Breast epithelium (tissue), 4 donors: ENCODE results near the gene PHF12. TPM values are rescaled to one million over a fixed set of nuclear protein-coding genes. Genes with fewer than 3 reads are reported as not detected.

Source experiments
- DNase-seq, 2 donors: peaks; one replicate each; pipeline ENCODE4 v3.0.0-alpha.2; 2019; ENCODE audit warnings: low spot score in 2 of 2
- H3K27ac ChIP-seq, 2 donors: fragments of 200-600 bp; sonication (generic) in 1 of 2; one replicate each; pipeline ENCODE4 v1.5.1; 2016 to 2019; ENCODE audit warnings: mild to moderate bottlenecking in 1 of 2
- H3K27me3 ChIP-seq, 2 donors: fragments of 200-600 bp; sonication (generic) in 1 of 2; one replicate each; pipeline versions ENCODE4 v1.5.1 to v1.6.0; 2017 to 2019; ENCODE audit warnings: control low read depth in 1 of 2, mild to moderate bottlenecking in 1 of 2
- H3K36me3 ChIP-seq: fragments of 200-600 bp; one replicate; pipeline ENCODE4 v1.5.1; 2019
- H3K4me1 ChIP-seq, 2 donors: fragments of 200-600 bp; sonication (generic); one replicate each; pipeline ENCODE4 v1.5.1; 2016 to 2019; ENCODE audit warnings: control low read depth in 1 of 2
- H3K4me3 ChIP-seq, 3 donors: fragments of 200-600 bp; sonication (generic); 1 replicate in 2 of 3; 2 replicates in 1 of 3; pipeline ENCODE4 v1.5.1; 2016 to 2019; ENCODE audit warnings: mild to moderate bottlenecking in 3 of 3, moderate library complexity in 2 of 3
- H3K9me3 ChIP-seq, 2 donors: fragments of 200-600 bp; sonication (generic) in 1 of 2; one replicate each; pipeline ENCODE4 v1.5.1; 2016 to 2019; ENCODE audit warnings: control low read depth in 1 of 2
- POLR2A ChIP-seq: fragments of 450-650 bp; IDR thresholded peaks from one replicate; pipeline ENCODE4 v1.6.1; 2016; ENCODE audit warnings: antibody characterized with exemption, mild to moderate bottlenecking, moderate library complexity
- POLR2AphosphoS5 ChIP-seq, 3 donors: sonication (generic); formaldehyde crosslinking; IDR thresholded peaks; one replicate each; pipeline ENCODE4 v1.6.1; 2017; ENCODE audit warnings: antibody characterized with exemption in 3 of 3
- intact Hi-C: fragments of 100-400 bp; cut with DNase I; formaldehyde crosslinking; loops from one replicate; pipeline ENCODE4 v1.15.1; 2023; ENCODE audit warnings: low total_unique reads
- total RNA-seq, 3 donors: library from RNA; depleted of rRNA; stranded (reverse); fragments of >200 nt; gene quantifications; one replicate each; pipeline ENCODE4 v1.1.0, GENCODE V29; 2016
- TF ChIP-seq, protein P1 (sequence below), 3 donors: fragments of 450-650 bp; IDR thresholded peaks; one replicate each; pipeline ENCODE4 v1.5.1; 2016 to 2017; ENCODE audit warnings: antibody characterized with exemption in 3 of 3, mild to moderate bottlenecking in 3 of 3, moderate library complexity in 3 of 3

Gene PHF12
- total RNA-seq, 3 donors from 2014 or later = 32.2 to 42.9 (median 40.3) TPM

GRCh38 chr17:28917029-28917428, 34.3 kb downstream of the PHF12 start:
- H3K36me3 ChIP-seq = peaks cover 6% of the 10 kb centered on the region
- peak overlapping the region; percentile 49 to 50 for H3K27ac ChIP-seq
- no peak overlapping the region for H3K4me3 ChIP-seq
- no peaks in the 10 kb centered on the region for H3K27me3 ChIP-seq
- TF ChIP-seq POLR2A (no peak), POLR2AphosphoS5 (IDR thresholded peaks at IDR 0.05) (no peak)
- TF ChIP-seq, protein P1, sequence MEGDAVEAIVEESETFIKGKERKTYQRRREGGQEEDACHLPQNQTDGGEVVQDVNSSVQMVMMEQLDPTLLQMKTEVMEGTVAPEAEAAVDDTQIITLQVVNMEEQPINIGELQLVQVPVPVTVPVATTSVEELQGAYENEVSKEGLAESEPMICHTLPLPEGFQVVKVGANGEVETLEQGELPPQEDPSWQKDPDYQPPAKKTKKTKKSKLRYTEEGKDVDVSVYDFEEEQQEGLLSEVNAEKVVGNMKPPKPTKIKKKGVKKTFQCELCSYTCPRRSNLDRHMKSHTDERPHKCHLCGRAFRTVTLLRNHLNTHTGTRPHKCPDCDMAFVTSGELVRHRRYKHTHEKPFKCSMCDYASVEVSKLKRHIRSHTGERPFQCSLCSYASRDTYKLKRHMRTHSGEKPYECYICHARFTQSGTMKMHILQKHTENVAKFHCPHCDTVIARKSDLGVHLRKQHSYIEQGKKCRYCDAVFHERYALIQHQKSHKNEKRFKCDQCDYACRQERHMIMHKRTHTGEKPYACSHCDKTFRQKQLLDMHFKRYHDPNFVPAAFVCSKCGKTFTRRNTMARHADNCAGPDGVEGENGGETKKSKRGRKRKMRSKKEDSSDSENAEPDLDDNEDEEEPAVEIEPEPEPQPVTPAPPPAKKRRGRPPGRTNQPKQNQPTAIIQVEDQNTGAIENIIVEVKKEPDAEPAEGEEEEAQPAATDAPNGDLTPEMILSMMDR (IDR thresholded peaks at IDR 0.05) = no peak
- H3K9me3 ChIP-seq = no peaks in the 10 kb centered on the region
- DNase-seq = no peak
- intact Hi-C loops = no loop called here
- H3K4me1 ChIP-seq = no peaks in the 10 kb centered on the region

DNA sequence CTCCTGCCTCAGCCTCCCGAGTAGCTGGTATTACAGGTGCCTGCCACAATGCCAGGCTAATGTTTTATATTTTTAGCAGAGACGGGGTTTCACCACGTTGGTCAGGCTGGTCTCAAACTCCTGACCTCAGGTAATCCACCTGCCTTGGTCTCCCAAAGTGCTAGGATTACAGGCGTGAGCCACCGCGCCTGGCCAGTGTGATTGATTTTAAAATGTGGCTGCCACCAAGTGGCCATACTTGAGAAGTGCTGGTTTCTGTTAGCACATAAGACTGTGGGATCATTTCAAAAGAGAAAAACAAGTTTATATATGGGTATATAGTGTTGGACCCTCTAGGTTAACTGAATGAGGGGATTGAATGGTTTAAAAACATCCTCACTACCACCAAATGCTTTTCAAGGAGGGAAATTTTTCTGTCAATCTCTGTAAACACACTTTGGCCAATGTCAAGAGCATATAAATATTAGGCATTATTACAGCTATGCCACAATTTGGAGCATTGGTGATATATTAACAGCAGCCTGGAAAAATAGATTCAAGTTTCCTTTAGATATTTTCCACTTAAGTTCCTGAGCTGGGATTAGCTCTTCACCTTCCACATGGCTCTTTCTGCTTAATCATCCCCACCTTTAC, 34.9 kb downstream of the PHF12 start:
- Histone ChIP-seq H3K9me3 (no peaks in the 10 kb centered on the region), H3K36me3 (peaks cover 6% of the 10 kb centered on the region), H3K4me1 (no peaks in the 10 kb centered on the region), H3K27ac (peak overlapping the region in 1 of 2 donors; percentile 50), H3K4me3 (no peak overlapping the region), H3K27me3 (no peaks in the 10 kb centered on the region)
- no peak for DNase-seq
- TF ChIP-seq, protein P1 (IDR thresholded peaks at IDR 0.05) = peak; percentile 53 to 69 (median 69)
- no peak for TF ChIP-seq POLR2AphosphoS5 (IDR thresholded peaks at IDR 0.05)
- no peak for TF ChIP-seq POLR2A
- intact Hi-C loops = no loop called here

DNA sequence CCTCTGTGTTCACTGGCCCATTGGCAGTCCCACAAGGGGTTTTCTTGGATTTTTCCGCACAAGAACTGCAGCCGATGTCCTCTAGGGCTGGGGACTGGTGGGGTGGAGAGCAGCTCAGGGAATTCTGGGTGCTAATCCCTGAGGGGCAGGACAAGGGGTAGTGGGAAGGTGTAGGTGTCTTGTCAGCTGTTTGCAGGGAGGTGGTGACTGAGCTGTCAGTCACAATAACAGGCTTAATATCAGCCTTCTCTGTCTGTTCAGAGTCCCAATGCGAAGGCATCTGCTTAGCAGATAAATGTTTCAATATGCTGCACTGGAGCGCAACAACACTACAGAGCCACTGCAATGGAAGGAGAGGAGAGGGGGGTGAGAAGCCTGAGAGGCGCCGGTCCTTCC, 38.4 kb downstream of the PHF12 start:
- TF ChIP-seq POLR2A (no peak), POLR2AphosphoS5 (IDR thresholded peaks at IDR 0.05) (no peak)
- TF ChIP-seq, protein P1 (IDR thresholded peaks at IDR 0.05) = no peak
- H3K4me1 ChIP-seq = peaks cover 0 to 3% of the 10 kb centered on the region in 2 donors

DNA sequence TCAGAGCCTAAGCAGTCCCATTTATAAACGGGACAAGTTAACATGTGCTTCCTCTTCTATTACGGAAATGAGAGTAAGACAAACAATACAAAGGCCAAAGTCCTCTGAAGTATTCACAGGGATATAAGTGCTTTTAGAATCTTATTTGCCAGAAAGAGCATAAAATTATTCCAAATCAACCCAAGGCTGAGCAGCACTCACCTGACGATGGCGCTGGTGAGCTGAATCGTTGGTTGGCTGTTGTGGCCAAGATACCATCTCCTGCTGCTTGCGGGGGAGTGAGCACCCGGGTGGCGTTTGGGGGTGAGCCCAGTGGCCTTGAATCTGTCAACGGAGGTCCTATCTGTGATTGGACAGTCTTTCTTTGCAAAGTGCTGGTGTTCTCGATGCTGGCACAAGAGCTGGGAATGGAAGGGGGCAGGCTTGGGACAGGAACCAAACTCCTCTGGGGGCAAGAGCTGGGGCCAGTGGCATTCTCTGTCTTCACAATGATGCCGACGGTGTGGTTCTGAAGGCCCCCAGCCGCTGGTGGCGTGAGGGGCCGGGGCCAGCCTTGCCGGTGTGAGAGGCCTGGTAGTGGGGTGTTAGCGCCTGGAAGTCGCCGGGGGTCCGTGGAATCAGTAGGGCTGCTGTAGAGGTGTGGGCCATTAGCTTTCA, 38.9 kb downstream of the PHF12 start:
- TF ChIP-seq POLR2AphosphoS5 (IDR thresholded peaks at IDR 0.05) = no peak
- TF ChIP-seq POLR2A = no peak
- TF ChIP-seq, protein P1 (IDR thresholded peaks at IDR 0.05) = no peak
- H3K27ac ChIP-seq = peak overlapping the region in 1 of 2 donors; percentile 13
- peaks cover 5% of the 10 kb centered on the region for H3K36me3 ChIP-seq
- peaks cover 0 to 3% of the 10 kb centered on the region in 2 donors for H3K4me1 ChIP-seq
- no peak overlapping the region for H3K4me3 ChIP-seq
- no peaks in the 10 kb centered on the region for H3K9me3 ChIP-seq
- H3K27me3 ChIP-seq = no peaks in the 10 kb centered on the region
- intact Hi-C loops = no loop called here
- no peak for DNase-seq

More for the DNA sequence above, 38.4 kb downstream of the PHF12 start:
- H3K9me3 ChIP-seq = no peaks in the 10 kb centered on the region
- H3K27me3 ChIP-seq = no peaks in the 10 kb centered on the region
- H3K36me3 ChIP-seq = peaks cover 10% of the 10 kb centered on the region
- no peak overlapping the region for H3K4me3 ChIP-seq
- peak overlapping the region in 1 of 2 donors; percentile 13 for H3K27ac ChIP-seq
- no peak for DNase-seq
- intact Hi-C loops = no loop called here

- no peak for DNase-seq
- Histone ChIP-seq H3K9me3 (no peaks in the 10 kb centered on the region), H3K27ac (peak overlapping the region in 1 of 2 donors; percentile 54), H3K27me3 (no peaks in the 10 kb centered on the region), H3K4me3 (no peak overlapping the region), H3K4me1 (peaks cover 0 to 3% of the 10 kb centered on the region in 2 donors), H3K36me3 (peaks cover 5% of the 10 kb centered on the region)
- no peak for TF ChIP-seq POLR2A
- TF ChIP-seq, protein P1 (IDR thresholded peaks at IDR 0.05) = no peak
- no peak for TF ChIP-seq POLR2AphosphoS5 (IDR thresholded peaks at IDR 0.05)
- intact Hi-C loops = no loop called here
These were observed 39.8 kb downstream of the PHF12 start for GRCh38 chr17:28911411-28912045.
